ENCODE measurements around the gene RUFY2.
"Not testable (repeated sequence)": the region's sequence is repeated elsewhere in the genome, so short reads cannot be mapped to it uniquely, and the experiment has no call there.

Gene RUFY2, protein sequence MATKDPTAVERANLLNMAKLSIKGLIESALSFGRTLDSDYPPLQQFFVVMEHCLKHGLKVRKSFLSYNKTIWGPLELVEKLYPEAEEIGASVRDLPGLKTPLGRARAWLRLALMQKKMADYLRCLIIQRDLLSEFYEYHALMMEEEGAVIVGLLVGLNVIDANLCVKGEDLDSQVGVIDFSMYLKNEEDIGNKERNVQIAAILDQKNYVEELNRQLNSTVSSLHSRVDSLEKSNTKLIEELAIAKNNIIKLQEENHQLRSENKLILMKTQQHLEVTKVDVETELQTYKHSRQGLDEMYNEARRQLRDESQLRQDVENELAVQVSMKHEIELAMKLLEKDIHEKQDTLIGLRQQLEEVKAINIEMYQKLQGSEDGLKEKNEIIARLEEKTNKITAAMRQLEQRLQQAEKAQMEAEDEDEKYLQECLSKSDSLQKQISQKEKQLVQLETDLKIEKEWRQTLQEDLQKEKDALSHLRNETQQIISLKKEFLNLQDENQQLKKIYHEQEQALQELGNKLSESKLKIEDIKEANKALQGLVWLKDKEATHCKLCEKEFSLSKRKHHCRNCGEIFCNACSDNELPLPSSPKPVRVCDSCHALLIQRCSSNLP

DNA sequence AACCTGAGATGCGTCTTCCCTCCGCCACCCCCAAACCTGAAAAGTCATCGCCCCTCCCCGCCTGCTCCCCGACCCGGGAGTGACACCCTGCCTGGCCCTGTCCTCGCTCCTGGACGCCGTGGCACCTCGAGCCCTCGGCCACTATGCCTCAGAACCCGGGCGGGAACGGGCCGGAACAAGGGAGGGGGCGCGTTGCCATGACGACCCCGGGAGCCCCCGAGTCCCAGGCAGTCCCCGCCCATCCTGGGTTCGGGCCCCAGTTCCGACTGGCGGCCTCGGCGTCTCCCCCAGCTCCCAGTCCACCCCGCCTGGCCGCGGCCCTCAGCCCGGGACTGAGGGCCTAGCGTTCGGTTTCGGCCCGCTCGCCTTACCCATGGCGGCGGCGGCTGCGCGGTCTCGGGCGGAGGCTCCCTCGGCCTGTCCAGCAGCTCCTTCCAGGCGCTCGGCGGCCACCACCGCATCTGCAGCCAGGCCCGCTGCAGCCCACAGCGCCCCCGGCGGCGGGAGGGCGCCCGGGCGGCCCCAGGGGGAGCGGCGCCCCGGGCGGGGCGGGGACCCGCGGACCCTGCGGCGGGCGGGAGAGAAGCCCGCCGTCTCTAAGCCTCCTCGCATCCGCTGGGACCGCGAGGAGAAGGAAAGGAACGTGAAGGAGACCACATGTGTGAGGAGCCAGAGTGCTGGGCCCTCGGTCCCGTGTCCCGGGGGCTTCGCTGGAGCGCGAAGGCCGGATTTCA, at the start of gene RUFY2:
Gene RUFY2, minus strand, starts transcription at position 463 of the 734 bp plus-strand sequence. Its CDS starts 88 bp downstream, at position 375.
- DNase-seq (ENCODE audit: low read depth in 2 of 2), result peak; percentile 60 to 62

DNA sequence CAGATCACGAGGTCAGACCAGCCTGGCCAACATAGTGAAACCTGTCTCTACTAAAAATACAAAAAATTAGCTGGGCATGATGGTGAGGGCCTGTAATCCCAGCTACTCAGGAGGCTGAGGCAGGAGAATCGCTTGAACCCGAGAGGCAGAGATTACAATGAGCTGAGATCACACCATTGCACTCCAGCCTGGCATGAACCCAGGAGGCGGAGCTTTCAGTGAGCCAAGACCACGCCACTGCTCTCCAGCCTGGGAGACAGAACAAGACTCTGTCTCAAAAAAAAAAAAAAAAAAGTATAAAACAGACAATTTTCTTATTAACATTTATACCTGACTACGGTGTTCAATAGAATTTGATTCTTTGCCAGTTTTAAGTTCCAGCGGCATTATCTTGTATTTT, 42.6 kb upstream of the RUFY2 start:
- DNase-seq (ENCODE audit: low read depth in 2 of 2), result not testable (repeated sequence)

DNA sequence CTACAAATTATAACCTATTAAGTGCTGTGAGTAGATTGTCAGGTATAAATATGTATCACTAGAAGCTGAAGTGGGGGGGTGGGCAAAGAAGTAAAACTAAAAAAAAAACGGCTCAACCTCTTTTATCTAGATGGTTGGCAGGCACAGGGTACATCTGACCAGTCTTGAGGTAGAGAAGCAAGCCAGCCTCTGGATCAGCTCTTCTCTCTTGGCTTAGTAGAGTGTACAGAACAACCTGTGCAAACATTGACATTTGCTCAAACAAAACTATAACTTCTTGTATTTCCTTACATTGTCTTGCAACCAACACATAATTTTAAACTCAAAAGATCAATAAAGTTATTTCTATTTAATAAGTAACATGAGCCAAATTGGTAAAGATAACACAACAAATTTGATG, 39.1 kb upstream of the RUFY2 start:
- no peak for DNase-seq (ENCODE audit: low read depth in 2 of 2)

DNA sequence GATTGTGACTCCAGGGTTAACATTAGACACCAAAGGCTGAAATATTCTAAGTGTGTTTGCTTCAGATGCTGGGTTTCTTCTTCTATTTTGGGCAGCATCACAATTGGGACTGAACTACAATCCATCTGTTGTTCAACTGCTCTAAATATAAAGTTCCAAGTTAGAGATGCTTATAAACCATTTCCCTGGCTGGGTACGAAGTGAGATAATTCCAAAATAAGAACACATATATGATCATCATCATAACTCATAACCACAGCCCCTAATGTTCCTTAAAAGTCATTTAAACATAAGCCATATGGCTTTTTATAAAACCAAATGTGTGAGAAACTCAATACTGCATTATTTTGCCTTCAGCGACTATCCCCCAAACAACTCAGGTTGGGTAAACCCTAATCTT, 35.9 kb upstream of the RUFY2 start:
- DNase-seq (ENCODE audit: low read depth in 2 of 2), result no peak

DNA sequence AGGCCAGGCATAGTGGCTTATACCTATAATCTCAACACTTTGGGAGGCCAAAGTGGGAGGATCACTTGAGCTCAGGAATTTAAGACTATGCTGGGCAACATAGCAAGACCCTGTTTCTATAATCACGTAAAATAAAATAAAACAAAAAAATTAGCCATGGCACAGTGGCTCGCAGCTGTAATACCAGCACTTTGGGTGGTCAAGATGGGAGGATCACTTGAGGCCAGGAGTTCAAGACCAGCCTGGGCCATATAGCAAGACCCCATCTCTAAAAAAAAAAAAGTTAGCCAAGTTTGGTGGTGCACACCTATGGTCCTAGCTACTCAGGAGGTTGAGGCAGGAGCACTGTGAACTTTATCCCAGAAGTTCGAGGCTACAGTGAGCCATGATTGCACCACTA, 33.8 kb upstream of the RUFY2 start:
- DNase-seq (ENCODE audit: low read depth in 2 of 2), result no peak

DNA sequence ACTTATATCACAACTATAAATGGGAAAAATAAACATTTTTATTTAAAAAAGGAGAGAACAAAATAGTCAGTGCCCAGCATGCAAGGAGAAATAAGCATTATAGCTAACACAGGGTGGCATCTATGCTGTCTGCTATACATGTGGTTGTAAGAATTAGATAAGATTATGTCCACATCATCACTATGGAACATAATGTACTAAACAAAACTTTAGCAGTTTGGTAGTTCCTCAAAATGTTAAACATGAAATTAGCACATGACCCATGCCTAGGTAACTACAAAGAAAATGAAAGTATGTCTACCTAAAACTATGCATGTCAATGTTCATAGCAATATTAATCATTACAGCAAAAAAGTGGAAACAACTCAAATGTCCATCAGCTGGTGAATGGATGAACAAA, 28.7 kb upstream of the RUFY2 start:
- DNase-seq (ENCODE audit: low read depth in 2 of 2), result no peak

DNA sequence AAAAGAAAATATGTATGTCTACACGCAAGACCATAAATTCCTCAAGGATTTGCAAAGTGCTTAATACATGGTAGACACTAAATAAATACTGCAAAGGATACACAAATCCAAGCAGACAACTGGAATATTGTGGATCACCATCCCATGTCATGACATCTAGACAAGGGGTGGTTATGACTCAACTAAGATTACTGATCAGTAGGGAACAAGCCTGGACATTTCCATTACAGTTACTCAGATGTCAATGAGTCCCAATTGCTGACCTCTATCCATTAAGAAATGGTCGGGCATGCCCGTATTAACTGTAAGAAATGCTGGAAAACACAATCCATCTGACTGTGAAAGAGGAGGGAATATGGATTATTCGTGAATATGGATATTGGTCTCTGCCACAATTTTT, 27.6 kb upstream of the RUFY2 start:
- no peak for DNase-seq (ENCODE audit: low read depth in 2 of 2)

DNA sequence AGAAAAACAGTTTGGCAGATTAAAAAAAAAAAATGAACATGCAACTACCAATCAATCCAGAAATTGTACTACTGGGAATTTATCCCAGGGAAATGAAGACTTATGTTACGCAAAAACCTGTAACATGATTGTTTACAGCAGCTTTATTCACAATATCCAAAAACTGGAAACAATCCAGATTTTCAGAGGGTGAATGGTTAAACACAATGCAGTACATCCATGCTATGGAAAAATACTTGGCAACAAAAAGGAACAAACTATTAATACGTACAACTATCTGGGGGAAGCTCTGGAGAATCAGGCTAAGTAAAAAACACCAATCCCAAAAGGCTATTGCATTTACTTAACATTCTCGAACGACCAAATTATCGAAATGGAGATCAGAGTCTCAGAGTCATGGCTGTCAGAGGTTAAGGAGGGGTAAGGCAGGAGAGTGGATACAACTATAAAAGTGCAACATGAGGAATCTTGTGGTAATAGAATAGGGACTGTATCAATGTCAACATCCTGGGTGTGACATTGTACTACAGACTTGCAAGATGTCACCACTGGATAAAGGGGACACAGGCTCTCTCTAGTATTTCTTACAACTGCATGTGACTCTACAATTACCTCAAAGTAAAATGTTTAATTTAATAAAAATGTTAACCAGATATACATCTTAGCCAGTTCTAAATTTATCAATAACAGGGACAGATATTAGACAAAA, 21.5 kb upstream of the RUFY2 start:
- no peak for DNase-seq (ENCODE audit: low read depth in 2 of 2)

DNA sequence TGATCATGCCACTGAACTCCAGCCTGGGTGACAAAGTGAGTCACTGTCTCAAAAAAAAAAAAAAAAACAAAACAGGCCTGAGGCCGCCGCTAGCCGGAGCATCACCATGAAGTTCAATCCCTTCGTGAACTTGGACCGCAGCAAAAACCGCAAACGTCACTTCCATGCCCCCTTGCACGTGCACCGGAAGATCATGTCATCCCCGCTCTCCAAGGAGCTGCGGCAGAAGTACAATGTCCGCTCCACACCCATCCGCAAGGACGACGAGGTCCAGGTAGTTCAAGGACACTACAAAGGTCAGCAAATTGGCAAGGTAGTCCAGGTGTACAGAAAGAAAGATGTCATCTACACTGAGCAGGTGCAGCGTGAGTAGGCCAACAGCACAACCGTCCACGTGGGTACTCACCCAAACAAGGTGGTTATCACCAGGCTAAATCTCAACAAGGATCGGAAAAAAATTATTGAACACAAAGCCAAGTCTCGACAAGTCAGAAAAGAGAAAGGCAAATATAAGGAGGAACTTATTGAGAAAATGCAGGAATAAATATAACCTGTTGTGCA, 17.5 kb upstream of the RUFY2 start:
- DNase-seq (ENCODE audit: low read depth in 2 of 2), result no peak

DNA sequence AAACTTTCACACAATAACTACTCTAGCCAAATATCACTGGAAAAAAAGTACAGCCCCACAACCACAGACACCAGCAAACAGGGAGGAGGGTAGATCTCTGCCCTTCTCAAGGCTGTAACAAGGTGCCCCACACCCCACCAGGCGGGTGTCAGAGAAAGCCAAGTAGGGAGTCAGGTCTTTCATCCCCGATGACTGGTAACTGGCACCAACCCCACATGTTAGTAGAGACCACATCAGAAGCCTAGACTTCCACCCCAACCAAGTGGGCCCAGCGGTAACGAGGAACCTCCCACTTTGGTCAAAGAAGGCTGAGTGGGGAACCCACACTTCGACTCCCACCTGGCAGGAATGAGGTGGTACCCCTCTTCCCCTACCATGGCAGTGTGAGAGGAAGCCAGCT, 16.4 kb upstream of the RUFY2 start:
- no peak for DNase-seq (ENCODE audit: low read depth in 2 of 2)

DNA sequence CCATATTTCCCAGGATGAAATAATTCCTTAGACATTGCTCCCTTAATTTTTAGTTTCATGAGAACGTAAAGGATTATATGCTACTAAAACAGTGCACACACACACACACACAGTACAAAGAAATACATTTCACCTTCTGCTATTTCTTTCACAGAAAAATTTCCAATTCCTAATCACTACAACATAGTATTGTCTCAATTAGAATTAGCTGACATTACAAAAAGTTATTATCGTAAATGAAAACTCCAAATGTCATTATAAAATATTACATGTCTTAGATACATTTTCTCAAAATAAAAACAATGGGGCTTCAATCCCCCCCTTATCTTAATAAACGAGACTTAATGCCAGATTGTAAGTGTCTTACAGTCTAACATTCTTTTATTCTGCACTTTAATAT, 12.3 kb upstream of the RUFY2 start:
- no peak for DNase-seq (ENCODE audit: low read depth in 2 of 2)

DNA sequence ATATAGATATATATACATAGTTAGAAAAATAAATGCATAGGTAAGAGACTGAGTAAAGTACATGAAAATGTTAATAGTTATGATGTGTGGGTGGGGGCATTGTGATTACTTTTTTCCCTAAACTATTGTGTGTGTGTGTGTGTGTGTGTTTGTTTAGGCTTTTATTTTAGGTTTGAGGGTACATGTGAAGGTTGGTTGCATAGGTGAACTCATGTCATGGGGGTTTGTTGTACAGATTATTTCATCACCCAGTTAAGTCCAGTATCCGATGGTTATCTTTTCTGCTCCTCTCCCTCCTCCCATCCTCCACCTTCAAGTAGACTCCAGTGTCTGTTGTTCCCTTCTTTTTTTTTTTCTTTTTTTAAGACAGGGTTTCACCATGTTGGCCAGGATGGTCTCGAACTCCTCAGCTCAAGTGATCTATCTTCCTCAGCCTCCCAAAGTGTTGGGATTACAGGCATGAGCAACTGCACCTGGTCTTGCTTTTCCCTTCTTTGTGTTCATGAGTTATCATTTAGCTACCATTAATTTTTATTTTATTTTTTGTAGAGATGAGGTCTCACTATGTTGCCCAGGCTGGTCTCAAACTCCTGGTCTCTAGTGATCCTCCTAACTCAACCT, 1.9 kb upstream of the RUFY2 start:
- no peak for DNase-seq (ENCODE audit: low read depth in 2 of 2)

DNA sequence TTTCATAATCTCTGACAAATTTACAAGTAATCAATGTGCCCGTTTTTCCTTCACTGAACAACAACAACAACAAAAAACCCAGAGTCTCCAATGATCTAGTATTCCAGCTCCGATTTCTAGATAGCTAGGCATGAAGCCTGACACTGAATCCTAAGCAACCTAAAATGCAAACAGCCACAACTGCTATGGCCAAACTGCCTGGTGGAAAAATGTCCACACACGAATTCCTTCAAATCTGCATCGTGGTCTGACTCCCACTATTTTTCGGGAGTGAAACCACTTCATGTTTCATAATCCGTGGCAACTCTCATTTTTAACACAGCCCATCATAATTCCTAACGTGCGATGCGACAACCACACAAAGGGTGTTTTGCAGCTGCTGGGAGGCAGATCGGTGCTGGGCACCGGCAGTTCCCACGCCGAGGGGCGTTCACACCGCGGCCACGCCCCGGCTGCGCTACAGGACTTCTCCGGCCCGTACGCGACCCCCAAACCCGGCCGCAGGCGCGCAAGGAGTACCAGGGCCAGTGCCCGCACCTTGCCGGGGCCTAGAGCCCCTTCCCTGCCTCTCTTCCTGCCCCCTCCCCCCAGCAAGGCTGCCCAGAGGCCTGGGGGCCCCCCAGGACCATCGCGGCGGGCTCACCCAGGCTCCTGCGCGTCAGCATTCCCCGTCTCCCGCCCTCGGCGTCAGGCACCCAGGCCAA, 814 bp downstream of the RUFY2 start:
- peak in 1 of 2 donors; percentile 30 for DNase-seq (ENCODE audit: low read depth in 2 of 2)

DNA sequence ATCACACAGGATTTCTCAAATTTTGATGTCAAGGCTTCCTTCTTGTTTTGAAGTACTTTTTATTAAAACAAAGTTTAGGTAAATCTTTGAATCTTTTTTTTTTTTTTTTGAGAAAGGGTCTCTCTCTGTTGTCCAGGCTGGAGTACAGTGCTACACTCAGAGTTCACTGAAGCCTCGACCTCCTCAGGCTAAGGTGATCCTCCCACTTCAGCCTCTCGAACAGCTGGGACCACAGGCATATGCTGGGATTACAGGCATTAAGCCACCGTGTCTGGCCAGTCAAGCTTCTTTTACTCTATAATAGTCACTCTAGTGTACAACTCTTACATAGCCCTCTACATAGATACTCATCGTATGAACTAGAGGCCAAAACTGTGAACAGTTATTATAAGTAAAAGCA, 3.4 kb downstream of the RUFY2 start:
- DNase-seq (ENCODE audit: low read depth in 2 of 2), result no peak

DNA sequence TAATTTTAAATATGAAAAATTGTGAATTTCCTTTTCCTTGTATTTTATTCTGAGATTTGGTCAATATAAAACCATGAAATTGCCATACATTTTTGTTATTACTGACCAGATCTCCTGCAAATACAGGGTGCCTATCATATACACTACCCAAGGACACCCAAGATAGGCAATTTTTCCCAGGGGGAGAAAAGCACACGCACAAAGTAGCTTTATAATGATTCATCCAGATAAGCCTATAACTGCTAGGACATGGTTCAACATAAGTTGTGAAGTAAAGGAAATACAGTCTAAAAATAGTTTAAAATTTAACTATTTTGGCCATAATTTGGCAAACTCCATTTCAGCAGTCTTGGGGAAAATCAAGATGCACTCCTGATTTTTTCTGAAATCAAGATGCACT, 4.8 kb downstream of the RUFY2 start:
- DNase-seq (ENCODE audit: low read depth in 2 of 2), result no peak

DNA sequence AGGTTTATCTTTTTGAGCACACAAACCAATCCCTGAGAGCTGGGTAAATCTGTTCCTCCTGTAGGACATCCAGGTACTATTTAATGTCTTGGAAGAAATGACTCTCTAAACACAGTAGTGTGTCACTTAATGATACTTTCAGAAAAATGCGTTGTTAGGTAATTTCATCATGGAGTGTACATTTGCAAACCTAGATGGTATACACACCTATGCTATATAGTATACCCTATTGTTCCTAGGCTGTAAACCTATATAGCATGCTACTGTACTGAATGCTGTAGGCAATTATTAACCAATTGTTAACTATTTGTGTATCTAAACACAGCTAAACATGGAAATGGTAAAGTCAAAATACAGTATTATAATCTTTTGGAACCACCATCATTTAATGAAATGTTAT, 10.1 kb downstream of the RUFY2 start:
- DNase-seq (ENCODE audit: low read depth in 2 of 2), result no peak

DNA sequence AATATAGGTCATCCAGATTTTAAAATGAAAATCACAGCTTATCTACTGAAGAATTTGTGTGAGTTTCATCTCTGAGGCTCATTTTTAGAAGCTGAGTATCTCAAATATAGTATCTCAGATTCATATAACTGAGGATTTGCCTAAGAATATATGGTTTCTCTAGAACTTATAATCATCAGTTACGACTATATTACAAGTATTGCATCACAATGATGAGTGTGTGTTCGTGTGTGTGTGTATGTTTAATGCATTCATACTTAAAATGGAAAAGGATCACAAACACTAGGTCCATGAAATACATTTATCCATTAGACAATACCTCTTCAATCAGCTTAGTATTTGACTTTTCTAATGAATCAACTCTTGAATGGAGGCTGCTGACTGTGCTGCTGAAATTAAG, 21.3 kb downstream of the RUFY2 start:
- DNase-seq (ENCODE audit: low read depth in 2 of 2), result no peak

DNA sequence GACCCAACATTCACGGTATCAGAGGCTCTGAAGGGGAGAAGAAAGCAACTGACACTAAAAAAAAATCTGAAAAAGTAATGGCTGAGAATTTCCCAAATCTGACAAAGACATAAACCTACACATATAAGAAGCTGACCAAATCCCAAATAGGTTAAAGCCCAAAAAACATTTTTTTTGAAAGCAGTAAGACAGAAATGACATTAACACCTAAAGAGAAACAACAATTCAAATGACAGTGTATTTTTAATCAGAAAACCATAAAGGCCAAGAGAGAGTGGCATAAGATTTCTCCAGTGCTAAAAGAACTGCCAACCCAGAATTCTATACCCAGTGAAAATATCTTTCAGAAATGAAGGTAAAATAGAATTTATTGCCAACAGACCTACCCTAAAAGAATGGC, 35.5 kb downstream of the RUFY2 start:
- no peak for DNase-seq (ENCODE audit: low read depth in 2 of 2)

DNA sequence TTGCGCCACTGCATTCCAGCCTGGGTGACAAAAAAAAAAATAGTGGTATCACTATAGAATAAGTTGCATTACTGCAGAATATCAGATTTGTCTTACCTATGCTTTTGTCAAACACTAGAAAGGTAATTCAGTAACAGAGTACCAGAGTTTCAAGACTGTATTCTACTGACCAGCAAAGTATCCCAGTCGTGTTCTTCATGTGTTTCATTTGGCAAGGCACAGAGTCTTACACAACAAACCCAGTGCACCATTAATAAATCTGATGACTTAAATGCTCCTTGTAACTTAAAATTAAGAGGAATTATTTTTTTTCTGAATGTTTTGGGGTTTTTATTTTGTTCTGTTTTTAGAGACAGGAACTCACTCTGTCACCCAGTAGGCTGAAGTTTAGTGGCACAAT, 40.0 kb downstream of the RUFY2 start:
- DNase-seq (ENCODE audit: low read depth in 2 of 2), result no peak

DNA sequence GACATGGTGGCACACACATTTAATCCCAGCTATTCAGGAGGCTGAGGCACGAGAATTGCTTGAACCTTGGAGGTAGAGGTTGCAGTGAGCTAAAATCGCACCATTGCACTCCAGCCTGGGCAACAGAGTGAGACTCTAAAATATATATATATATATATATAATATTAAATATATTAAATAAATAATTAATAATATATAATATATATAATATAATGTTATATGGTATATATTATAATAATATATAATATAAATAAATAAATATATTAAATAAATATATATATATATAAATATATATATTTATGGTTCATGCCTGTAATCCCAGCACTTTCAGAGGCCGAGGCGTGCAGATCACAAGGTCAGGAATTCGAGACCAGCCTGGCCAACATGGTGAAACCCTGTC, 40.5 kb downstream of the RUFY2 start:
- DNase-seq (ENCODE audit: low read depth in 2 of 2), result no peak

DNA sequence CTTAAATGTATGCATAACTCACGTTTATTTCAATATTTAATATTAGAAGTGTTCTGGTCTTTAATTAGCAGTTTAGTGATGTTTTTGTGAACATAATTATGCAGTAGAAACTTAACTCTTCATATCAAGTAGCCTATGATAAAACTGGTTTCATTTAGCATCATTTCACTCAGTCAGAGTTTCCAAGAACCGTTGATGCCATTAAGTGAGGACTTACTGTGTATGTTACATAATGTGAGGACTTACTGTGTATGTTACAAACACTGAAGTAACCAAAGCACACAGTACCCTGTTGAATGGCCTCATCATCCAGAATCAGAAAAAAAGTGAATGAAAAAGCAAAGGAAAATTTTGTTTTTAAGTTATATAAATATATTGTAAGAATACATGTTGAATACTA, 41.5 kb downstream of the RUFY2 start:
- DNase-seq (ENCODE audit: low read depth in 2 of 2), result no peak

Measured in stimulated activated CD4-positive, alpha-beta T cell treated with anti-CD3 and anti-CD28 coated beads, Interleukin-4, amount 100 ng/mL, for 48 hours (primary cell).